G401.6 (cell line): ENCODE data around the gene CERS1.
A peak's percentile ranks its signal among the peaks of the same experiment; 100 is the strongest.
"Not testable (repeated sequence)": the region's sequence is repeated elsewhere in the genome, so short reads cannot be mapped to it uniquely, and the experiment has no call there.

Experiments
- FAIRE-seq: peaks from 2 replicates; lab custom pipeline; 2012; peaks lifted over from hg19 to GRCh38; lab: Jason Lieb, UNC

CERS1 gene

DNA sequence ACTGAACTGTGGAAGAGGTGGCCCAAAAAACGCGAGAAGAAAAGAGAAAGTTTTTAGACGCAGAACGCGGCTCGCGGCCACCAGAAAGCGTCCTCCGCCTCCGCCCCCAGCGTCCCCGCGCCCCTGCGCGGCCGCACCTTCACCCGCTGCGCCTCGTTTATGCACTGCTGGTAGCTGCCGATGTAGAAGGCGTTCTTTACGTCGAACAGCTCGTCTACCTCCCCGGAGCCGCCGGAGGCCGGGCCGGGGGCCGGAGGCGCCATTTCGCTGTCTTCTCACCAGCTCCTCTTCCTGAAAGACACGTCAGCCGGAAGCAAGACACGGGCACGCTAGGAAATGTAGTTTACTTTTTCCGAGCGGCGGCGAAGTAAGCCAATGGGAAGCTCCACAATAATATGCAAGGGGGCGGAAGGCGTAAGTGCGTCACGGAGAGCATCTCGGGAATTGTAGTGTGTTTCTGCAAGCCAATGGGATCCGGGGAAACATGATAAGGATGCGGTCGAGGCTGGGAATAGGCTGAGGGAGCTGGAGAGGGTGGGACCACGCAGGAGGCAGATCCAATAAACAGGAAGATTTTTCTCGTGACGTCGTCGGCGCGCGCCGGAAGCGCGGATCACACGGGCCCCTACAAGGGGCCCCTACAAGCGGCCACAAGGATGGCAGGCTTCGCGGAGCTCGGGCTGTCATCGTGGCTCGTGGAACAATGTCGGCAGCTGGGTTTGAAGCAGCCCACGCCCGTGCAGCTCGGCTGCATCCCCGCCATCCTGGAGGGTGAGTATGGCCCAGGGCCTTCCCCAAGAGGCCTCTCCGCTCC, 23.3 kb upstream of the CERS1 start, which contains the start of the genes COPE and DDX49:
TSS of gene COPE (minus strand) at position 302 of the 814 bp plus-strand sequence. CDS start at position 263, 39 bp downstream.
TSS of gene DDX49 (plus strand) at position 630 of the 814 bp plus-strand sequence. CDS start at position 657, 27 bp downstream.
- peak; percentile 99 for FAIRE-seq

DNA sequence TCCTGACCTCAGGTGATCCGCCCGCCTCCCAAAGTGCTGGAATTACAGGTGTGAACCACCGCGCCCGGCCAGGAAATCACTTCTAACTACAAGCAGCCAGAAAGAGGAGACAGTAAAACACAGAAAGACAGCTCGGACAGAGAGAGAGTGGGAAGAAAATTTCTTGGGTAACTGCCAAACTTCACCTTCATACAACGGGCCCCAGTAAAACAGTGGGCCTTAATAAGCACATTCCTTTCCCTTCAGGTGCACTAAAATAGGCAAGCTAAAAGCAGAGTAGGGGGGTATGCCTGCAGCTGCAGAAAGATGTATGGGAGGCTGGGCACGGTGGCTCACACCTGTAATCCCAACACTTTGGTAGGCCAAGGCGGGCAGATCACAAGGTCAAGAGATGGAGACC, 21.6 kb upstream of the CERS1 start:
- FAIRE-seq, result not testable (repeated sequence)

DNA sequence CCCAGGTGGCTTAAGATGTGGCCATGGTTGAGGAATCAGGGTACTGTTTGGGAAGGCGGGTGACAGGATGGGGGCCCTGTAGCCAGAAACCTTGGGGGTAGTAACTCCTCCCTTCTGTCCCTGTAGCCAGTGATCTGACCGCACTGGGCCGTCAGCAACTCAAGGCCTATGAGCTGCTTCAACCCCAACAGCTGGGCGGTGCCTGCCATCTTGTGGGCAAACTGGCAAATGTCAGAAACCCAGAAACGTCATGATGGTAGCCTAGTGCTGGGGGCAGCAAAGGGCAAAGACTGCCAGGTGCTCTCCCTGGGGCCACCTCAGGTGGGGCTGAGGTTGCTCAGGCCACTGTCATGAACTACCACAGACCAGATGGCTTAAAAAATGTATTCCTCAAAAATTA, 19.7 kb upstream of the CERS1 start:
- FAIRE-seq, result no peak

DNA sequence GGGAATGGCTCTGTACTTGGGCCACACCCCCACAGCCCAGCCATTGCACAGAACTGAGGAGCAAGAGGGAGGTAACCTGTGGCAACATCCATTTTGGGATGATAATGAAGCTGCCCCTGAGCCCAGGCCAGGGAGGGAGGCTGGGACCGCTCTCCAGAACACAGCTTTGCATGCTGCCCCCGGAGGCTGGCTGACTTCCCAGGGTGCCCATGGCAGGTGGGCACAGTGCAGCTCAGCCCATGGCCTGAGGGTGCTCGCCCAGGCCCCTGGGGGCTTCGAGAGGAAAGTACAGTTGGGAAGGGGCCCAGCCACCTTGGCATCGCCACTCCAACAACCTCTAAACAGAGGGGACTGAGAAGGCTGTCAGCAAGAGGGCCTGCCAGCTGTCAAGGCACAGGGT, 17.5 kb upstream of the CERS1 start:
- FAIRE-seq, result no peak

DNA sequence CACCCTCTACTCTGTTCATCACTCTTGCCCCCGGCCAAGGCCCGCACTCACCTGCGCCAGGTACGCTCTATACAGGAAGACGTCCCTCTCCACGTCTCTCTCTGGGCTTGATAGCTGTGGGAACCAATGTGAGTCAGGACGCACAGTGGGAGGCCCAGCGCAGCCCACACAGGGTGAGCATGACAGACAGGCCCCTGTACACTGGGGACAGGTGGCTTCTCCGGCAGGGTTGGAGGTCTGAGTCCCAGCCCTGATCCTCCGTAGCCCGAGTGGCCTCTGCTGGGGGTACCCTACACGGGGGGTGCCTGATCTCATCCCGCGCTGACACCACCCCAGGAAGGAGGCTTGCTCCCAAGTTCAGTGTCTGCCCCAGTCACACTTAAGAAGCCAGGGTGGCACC, 17.0 kb upstream of the CERS1 start:
- FAIRE-seq, result no peak

DNA sequence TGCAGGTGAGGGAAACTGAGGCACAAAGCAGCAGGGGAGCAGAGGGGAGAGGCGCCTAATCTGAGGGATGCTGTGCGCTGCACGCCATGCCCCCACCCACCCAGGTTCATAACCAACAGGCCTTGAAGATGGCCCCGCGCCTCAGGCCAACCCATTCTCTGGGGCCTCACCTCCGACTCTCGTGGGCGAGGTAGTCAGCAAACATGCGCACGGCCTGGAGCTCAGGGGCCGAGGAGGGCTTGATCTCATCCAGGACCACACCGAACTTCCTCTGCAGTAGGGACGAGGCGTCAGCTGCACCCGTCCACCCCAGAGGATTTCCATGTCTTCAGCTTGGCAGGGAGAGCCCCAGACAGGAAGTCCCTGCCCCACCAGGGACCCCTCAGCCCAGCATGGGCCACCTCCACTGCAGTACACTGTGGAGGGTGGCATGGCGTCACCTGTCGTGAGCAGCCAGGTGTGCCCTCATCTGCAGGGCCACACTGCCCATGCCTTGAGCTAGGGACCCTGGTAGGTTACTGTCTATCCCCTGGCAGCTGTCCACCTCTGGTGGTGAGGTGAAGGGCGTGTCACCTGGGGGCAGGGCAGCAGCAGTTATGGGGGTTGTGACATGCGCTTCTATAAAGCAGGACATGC, 15.0 kb upstream of the CERS1 start:
- FAIRE-seq, result no peak

DNA sequence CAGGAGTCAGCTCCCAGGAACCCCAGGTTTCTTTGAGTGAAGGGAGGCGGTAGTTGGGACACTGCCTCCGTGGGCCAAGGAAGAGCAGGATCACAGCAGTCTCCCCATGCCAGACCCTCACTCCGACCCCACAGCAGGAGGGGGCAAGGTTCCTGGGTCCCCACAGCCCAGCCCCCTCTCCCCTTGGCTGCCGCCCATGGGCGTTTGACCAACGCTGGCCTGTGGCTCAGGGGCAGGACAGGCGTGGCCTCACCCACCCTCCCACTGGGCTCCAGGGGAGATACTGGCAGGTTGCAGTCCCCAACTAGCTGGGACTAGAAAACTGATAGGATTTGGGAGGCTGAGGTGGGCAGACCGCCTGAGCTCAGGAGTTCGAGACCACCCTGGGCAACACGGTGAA, 14.1 kb upstream of the CERS1 start:
- no peak for FAIRE-seq

DNA sequence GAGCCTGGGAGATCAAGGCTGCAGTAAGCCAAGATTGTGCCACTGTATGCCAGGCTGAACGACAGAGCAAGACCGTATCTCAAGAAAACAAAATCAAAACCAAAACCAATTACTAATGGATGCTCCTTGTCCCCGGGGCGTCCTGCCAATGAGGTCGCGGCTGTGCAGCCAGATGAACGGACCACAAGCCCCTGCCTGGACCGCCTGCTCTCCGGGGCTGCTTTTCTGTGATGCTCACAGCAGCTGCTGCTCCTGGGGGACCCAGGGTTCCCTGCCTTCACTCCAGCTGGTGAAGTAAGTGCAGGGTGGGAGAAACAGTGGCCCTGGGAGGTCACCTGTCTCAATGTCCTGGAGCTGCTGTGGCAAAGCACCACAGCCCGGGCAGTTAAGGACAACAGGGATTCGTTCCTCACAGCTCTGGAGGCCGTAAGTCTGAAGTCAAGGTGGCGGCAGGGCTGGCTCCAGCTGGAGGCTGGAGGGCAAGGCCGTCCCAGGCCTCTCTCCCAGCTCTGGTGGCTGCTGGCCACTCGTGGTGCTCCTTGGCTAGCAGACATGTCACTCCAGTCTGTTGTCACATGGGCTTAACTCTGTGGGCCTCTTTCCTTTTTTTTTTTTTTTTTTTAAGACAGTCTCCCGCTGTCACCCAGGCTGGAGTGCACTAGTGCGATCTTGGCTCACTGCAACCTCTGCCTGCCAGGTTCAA, 13.1 kb upstream of the CERS1 start:
- FAIRE-seq, result no peak

DNA sequence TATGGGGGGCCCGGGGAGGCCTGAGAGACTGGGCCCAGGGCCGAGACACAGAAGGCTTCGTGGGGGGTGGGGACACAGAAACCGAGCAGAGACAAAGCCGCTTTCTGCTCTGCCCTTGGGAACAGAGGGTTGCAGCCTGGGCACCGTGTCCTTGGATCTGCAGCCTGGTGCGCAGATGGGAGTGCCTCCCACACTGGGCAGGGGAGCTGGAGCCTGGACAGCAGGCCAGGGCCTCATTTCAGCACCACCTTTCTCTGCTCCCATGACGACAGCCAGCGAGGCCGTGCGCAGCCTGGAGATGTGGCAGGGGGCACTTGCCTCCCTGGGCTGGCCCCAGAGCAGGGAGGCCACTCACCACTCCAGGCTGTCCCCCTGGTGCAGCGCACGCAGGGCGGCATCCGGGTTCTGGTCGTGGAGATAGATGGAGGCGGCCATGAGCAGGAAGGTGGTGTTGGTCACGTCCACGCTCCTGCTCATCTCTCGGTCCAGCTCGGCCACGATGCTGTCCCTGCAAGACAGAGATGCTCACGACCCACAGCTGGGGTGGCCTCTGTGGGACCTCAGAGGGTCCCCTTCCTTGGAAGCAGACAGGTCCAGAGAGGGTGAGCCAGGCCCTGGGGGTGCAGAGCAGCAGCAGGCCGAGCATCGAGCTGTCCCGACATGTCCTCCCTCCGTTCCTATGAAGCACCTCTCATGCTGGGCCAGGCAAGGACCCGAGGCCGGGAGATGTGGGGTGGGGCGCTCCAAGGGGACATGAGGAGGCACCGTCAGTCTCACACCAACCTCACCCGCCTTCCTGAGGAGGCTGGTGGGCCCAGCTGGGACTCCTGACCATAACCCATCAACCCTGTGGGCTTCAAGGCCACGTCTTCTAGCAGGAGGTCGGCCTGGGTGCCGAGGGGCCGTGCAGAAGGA, 10.9 kb upstream of the CERS1 start:
- FAIRE-seq, result no peak

DNA sequence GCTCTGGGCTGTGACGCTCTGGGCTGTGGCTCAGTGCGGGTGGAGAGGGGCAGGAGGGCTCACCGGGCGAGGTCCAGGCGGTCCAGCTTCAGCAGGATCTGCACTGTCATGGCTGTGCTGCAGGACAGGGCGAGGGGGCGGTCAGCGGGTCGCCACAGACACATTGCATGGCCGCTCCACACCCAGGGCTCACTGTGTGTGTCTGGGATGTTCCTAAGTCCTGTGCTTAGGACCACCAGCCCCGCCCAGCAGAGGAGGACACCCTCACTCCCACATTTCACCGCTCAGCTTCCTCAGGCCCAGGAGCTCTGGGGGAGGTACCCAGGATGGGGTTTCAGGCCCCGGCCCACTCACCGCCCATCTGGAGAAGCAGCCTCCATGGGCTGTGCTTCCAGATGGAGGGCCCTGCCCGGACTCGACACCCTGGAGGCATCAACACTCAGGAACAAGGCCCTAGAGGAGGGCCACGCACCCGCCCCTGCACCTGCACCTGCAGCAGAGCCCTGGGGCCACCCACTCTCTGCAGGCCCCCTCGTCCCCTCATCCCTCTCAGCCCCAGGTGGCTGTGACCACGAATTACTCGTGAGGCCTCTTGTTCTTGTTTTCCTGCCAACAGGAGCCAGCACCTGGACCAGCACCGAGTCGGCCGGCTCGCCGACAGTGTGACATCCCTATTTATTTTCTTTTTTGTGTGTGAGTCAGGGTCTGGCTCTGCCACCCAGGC, 9.7 kb upstream of the CERS1 start:
- no peak for FAIRE-seq

DNA sequence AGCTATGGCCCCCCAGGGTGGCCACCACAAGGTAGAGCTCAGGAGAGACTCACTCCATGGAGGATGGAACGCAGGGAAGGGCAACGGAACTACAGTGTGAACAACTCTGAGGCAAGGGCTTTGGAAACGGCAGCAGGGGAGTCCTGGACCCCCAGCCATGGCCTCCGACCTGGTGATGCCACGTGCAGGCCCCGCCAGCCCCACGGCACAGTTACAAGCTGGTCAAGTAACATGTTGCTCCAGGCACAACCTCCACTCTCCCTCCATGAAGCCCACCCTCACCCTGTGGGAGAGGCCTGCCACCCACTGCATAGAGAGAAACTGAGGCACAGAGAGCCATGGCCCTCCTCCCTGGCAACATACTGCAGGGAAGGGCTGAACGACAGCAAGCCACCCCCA, 9.1 kb upstream of the CERS1 start:
- FAIRE-seq, result no peak

DNA sequence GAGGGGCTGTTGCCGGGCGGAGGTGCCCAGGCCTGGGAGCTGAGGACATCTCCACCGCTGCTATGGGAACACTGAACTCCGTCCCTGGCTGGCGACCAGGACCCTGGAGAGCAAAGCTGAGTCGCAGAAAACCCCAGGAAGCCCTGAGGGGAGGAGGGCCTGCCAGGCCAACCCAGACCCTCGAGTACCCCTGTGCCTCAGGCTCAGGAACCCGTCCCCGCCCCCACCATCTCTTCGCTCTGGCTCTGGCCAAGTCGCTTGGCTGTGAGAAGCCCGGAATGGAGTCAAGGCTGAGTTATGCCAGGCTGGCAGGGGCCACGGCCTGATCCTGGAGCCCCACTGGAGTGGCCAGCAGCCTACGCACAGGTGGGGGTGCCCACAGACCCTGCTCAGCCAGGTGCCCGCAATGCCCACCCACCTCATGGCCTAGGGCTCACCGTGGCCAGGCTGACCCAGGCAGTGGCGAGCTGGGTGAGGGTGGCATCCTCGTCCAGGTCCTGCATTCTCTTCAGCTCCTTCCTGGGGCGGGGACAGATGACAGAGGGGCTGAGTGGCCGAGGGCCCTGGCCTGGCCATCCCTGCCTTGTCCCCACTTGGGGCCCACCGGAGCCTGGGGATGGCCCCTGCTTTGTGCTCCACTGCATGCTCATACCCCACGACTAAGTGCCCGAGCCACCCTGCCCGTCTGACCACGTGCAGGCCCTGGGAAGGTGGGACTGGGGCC, 8.5 kb upstream of the CERS1 start:
- FAIRE-seq, result no peak

DNA sequence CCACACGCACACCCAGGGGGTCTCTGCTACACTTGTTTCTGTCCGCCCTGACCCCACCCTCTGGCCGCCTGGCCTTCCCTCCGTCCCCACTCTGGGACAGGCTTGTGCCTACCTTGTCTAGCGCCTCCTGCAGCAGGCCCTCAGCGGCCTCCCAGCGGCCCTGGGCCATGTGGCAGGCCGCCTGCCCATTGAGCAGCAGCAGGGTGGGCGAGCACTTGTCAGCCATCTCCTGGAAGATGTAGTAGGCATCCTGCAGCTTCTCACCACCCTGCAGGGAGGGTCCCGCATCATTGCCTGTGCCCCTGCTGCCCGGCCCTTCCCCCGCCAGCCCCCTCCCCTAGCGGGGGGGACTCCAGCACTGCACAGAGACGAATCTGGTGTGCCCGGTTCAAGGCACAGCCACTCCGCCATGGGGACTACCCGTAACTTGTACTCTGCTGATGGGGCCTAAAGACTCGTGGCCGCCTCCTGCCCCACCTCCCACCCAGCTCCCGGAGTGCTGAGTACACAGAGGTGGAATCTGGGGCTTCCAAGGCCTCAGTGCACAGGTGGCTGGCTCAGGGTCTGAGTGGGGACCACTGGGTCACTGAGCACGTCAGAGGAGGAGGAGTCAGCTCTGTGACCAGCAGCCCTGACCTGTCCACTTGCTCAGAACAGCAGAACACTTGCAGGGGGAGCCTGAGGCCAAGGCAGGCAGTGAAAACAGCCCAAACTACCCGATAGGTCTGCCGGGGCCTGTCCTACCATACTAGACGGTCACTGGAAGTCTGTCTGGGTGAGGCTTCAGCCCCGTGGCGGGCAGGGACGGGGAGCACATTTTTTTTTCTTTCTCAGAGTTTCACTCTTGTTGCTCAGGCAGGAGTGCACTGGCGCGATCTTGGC, 7.4 kb upstream of the CERS1 start:
- no peak for FAIRE-seq

DNA sequence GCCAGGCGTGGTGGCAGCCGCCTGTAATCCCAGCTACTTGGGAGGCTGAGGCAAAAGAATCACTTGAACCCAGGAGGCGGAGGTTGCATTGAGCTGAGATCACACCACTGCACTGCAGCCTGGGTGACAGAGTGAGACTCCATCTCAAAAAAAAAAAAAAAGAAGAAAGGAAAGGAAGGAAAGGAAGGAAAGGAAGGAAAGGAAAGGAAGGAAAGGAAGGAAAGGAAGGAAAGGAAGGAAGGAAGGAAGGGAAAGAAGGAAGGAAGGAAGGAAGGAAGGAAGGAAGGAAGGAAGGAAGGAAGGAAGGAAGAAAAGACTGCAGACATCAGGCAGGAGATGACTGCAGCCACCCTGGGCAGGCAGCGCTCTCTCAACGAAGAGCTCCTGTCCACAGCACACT, 6.6 kb upstream of the CERS1 start:
- FAIRE-seq, result not testable (repeated sequence)

DNA sequence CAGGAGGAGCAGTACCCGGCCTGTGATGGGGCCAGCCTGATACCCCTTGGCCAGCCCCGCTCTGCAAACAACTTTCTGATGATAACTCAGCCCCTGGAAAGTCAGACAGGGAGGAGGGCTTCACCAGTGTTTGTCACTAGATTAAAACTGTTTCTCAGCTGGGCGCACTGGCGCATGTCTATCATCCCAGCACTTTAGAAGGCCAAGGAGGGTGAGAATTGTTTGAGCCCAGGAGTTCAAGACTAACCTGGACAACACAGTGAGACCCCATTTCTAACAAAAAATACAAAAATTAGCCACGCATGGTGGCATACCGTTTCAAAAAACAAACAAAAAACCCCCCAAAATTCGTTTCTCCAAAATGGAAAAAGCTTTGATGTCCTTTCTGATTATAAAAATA, 5.5 kb upstream of the CERS1 start:
- no peak for FAIRE-seq

DNA sequence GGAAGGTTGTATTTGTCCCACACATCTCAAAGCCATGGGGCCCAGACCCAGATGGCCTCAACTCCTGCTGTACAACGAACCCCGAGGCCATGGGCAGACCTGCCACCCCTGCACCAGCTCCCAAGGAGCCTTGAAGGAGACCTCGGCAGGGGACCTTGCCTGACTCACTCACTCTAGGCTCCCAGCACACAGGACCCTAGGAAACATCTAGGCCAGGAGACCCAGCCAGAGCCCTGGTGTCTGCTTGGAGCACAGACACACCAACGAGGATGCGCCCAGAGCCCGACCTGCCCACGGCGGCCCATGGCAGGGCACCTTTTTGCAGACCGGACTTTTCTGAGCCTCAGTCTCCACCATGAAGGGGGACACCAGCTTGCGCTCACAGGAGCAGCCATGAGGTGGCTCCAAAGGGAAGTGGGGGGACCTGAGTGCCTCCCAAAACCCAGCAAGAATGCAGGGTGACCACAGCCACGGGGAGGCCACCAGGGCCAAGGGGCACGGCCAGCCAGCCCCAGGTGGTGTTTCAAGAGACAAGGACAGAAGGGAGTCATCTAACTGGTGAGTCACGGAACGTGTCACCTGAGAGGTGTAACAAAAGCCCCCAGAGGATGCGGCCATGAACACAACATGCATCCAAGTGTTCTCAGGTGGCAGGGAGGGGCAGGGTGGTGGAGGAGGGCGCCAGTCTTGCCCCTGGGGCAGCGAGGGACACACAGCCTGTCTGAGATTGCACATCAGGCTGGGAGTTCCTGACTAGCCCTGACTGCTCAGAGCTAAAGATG, 4.9 kb upstream of the CERS1 start:
- no peak for FAIRE-seq

DNA sequence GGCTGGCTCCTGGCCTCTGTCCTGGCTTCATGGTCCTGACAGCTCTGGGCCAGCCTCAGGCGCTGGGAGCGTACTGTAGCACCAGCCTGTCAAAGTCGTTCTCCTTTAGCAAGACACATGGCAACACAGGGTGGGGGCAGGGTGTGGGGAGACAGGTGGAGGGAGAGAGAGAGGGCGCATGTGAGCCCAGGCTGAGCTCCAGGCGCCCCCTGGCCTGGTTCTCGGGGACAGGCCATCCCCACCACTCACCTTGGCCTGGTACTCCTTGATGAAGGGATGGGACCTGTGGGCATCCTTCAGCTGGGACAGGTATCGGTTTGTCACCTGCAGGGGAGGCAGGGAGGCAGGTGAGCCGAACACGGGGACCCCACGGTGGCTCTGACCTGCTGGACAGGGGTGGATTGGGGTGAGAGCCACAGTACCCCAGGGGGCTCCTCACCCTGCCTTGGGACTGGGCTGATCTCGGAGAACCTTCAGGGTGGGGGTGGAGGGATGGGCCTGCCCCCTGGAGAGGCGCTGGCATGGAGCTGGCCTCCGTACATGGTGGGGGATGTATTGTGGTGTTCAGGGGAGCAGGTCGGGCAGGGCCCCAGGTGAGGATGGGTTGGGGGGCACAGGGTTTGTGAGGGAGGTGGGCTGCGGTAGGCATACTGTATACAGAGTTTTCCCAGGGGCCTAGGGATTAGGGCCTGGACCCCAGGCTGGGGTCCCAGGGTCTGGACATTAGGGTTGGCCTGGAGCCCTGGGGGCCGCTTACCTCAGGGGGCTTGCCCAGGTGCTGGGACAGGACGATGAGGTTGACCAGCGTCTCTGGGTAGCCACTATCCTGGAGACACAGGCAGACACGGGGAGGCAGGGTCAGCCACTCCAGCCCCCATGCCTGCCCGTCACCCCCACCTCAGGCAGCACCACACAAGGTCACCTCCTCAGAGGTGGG, 3.9 kb upstream of the CERS1 start:
- FAIRE-seq, result no peak
